Measurements from ENCODE around the gene PCDHB11. TPM values are rescaled to one million over a fixed set of nuclear protein-coding genes. Genes with fewer than 3 reads are reported as not detected.
A peak's percentile ranks its signal among the peaks of the same experiment; 100 is the strongest.
"Not testable (repeated sequence)": the region's sequence is repeated elsewhere in the genome, so short reads cannot be mapped to it uniquely, and the experiment has no call there.

The PCDHB11 gene
- total and polyA plus RNA-seq, 2 donors (not counting 3 experiments of a cell fraction or from before 2014, with no cell fraction given): 0.11 to 0.18 TPM

DNA sequence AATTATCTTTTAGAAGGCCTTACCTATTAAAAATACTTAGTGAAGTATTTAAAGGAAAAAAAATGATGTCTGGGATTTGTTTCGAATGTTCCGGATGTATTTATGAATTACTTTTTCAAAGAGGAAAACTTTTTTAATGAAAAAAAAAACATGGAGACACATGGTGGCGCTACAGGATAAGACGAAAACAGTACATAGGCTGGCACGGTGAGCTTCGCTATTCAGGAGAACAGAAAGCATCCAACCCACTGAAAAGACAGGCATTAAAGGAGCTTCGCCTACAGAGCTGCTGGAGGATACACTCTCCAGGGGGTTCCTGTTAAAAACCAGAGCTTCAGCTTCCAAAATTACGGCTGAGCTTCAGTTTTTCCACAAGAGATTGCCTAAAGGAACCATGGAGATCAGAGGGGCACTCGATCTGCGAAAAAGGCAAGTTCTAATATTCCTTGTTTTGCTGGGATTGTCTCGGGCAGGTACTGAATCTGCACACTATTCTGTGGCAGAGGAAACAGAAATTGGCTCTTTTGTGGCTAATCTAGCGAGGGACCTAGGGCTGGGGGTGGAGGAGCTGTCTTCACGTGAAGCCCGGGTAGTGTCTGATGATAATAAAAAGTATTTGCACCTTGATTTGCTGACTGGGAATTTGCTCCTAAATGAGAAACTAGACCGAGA, 23.8 kb downstream of the PCDHB11 start, which contains the start of gene PCDHB14:
PCDHB14 (plus strand) TSS at position 232 of the 672 bp plus-strand sequence; CDS start at position 395, 163 bp downstream.
- Histone ChIP-seq H4K20me1 (replicated peaks; ENCODE audit: control insufficient read depth, extremely low read depth, insufficient read depth, low read length) (no peaks in the 10 kb centered on the region), H3K27me3 (ENCODE audit: control insufficient read depth in 2 of 2, insufficient read depth in 2 of 2, low read length in 2 of 2) (no peaks in the 10 kb centered on the region), H3K4me3 (replicated peaks in 1 of 3; ENCODE audit: insufficient read depth in 1 of 3, low read depth in 1 of 3, low read length in 3 of 3) (peak within 1 kb of the TSS in 1 of 3 experiments; percentile 32), H3K9ac (replicated peaks; ENCODE audit: extremely low read depth, insufficient read depth, low read length) (no peak within 1 kb of the TSS), H3K79me2 (ENCODE audit: control insufficient read depth, insufficient read depth, low read length) (no peaks in the 10 kb centered on the region), H3K9me3 (replicated peaks; ENCODE audit: control insufficient read depth, insufficient read depth, low read length) (no peaks in the 10 kb centered on the region), H3K4me1 (ENCODE audit: control insufficient read depth, extremely low read depth, insufficient read depth, low read length) (no peaks in the 10 kb centered on the region), H3K4me2 (ENCODE audit: insufficient read depth, low read length) (peak within 1 kb of the TSS; percentile 11), H3K9me1 (replicated peaks; ENCODE audit: control insufficient read depth, extremely low read depth, insufficient read depth, low read length) (no peaks in the 10 kb centered on the region), H3K36me3 (ENCODE audit: control insufficient read depth in 2 of 2, extremely low read depth in 1 of 2, insufficient read depth in 2 of 2, low read length in 2 of 2) (no peaks in the 10 kb centered on the region), H2AFZ (ENCODE audit: low read depth, low read length) (no peak within 1 kb of the TSS), H3K27ac (ENCODE audit: insufficient read depth, low read depth, low read length) (no peak within 1 kb of the TSS)
- TF ChIP-seq POLR2AphosphoS5 (IDR thresholded peaks at IDR 0.05; ENCODE audit: insufficient read depth, low read depth, low read length) (no peak), JUN (IDR thresholded peaks at IDR 0.05; ENCODE audit: borderline replicate concordance, insufficient read depth, insufficient read length, low read depth) (no peak), CTCF (IDR thresholded peaks at IDR 0.05; ENCODE audit: extremely low read depth in 1 of 2, insufficient read depth in 1 of 2, low read depth in 1 of 2, low read length in 2 of 2) (no peak), MYC (IDR thresholded peaks at IDR 0.05; ENCODE audit: low read depth, low read length) (no peak), POLR2A (IDR thresholded peaks at IDR 0.05; ENCODE audit: low read depth, low read length) (no peak), GATA2 (IDR thresholded peaks at IDR 0.05; ENCODE audit: insufficient read depth, insufficient read length, low read depth, low read length) (no peak), EZH2 (IDR thresholded peaks at IDR 0.05; ENCODE audit: borderline replicate concordance, low read depth, low read length, severe bottlenecking) (no peak), FOS (IDR thresholded peaks at IDR 0.05; ENCODE audit: borderline replicate concordance, insufficient read depth, low read length) (no peak)
- TF ChIP-seq, protein P1, sequence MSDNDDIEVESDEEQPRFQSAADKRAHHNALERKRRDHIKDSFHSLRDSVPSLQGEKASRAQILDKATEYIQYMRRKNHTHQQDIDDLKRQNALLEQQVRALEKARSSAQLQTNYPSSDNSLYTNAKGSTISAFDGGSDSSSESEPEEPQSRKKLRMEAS (IDR thresholded peaks at IDR 0.05; ENCODE audit: insufficient read depth, insufficient read length): no peak
- ChIA-PET CTCF (interaction anchor here (0.6 to 3.3 kb wide), 23 partner anchors 11 to 344 kb away, joined by 3 to 48 read pairs (median 4); partner anchors contain the start of genes PCDHB12, PCDHB15, PCDHGA1 and PCDHGA10), POLR2A (no interaction called here)
- FAIRE-seq (no peak), DNase-seq (ENCODE audit: low read depth, low spot score) (peak; percentile 31)
- no TSS peak for BruUV-seq (replicated peaks)
- dilution Hi-C loops (cut with MboI; ENCODE audit: extremely low pct_ligation_motif_present, low sequenced_read_pairs): no loop called here
- intact Hi-C loops (cut with micrococcal nuclease): no loop called here

DNA sequence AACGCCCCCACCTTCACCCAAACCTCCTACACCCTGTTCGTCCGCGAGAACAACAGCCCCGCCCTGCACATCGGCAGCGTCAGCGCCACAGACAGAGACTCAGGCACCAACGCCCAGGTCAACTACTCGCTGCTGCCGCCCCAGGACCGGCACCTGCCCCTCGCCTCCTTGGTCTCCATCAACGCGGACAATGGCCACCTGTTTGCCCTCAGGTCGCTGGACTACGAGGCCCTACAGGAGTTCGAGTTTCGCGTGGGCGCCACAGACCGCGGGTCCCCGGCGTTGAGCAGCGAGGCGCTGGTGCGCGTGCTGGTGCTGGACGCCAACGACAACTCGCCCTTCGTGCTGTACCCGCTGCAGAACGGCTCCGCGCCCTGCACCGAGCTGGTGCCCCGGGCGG, 25.4 kb downstream of the PCDHB11 start:
- H3K27me3 ChIP-seq (ENCODE audit: control insufficient read depth in 2 of 2, insufficient read depth in 2 of 2, low read length in 2 of 2); H3K4me1 ChIP-seq (ENCODE audit: control insufficient read depth, extremely low read depth, insufficient read depth, low read length); intact Hi-C loops (cut with micrococcal nuclease); dilution Hi-C loops (cut with MboI; ENCODE audit: extremely low pct_ligation_motif_present, low sequenced_read_pairs); CTCF ChIA-PET; H3K9ac ChIP-seq (replicated peaks; ENCODE audit: extremely low read depth, insufficient read depth, low read length); H4K20me1 ChIP-seq (replicated peaks; ENCODE audit: control insufficient read depth, extremely low read depth, insufficient read depth, low read length); DNase-seq (ENCODE audit: low read depth, low spot score); H3K4me3 ChIP-seq (replicated peaks in 1 of 3; ENCODE audit: insufficient read depth in 1 of 3, low read depth in 1 of 3, low read length in 3 of 3); FAIRE-seq; H3K4me2 ChIP-seq (ENCODE audit: insufficient read depth, low read length); BruUV-seq (replicated peaks); H3K79me2 ChIP-seq (ENCODE audit: control insufficient read depth, insufficient read depth, low read length); H2AFZ ChIP-seq (ENCODE audit: low read depth, low read length); H3K9me3 ChIP-seq (replicated peaks; ENCODE audit: control insufficient read depth, insufficient read depth, low read length); POLR2A ChIA-PET; H3K27ac ChIP-seq (ENCODE audit: insufficient read depth, low read depth, low read length); H3K9me1 ChIP-seq (replicated peaks; ENCODE audit: control insufficient read depth, extremely low read depth, insufficient read depth, low read length); H3K36me3 ChIP-seq (ENCODE audit: control insufficient read depth in 2 of 2, extremely low read depth in 1 of 2, insufficient read depth in 2 of 2, low read length in 2 of 2): not testable (repeated sequence)

Data from endothelial cell of umbilical vein (primary cell).